Measurements from ENCODE around the gene CDH4. TPM values are rescaled to one million over a fixed set of nuclear protein-coding genes. Genes with fewer than 3 reads are reported as not detected.

The CDH4 gene
- total and polyA plus RNA-seq, 9 of the 15 experiments (the other 6 are each of a cell fraction or from before 2014, with no cell fraction given): 0.04 TPM; not detected in 8

DNA sequence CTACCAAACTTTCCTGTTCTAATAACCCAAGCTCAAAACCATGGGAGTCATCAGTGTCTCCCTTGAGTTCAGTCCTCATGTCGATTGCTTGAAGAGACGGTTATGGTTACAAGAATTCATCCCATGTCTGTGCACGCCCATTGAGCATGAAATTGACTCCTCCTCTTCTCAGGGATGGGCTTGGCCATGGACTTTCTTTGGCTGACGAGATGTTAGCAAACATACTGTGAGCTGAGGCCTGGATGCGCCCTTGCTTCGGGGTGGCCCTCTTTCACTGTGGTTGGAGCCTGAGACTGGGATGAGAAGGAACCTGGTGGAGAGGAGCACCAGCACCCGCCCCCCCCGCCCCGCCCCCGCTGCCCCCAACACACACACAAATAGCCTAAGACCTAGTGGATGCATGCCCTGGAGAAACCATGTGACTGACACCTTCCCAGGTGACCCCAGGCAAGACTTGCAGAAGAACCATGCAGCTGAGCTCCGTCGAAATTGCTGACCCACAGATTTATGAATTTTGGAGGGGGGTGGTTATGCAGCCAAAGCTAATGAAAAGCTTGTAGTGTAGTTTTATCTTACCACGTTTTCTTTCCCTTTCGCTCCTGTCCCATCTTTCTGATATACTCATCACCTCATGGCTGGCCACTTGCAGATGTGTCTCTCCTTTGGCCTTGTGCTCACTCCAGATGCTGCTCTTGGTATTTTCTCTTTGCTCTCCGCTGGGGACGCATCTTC lies 231.4 kb downstream of the CDH4 start (continued):
- no peak for TF ChIP-seq TOE1 (IDR thresholded peaks at IDR 0.05; ENCODE audit: borderline replicate concordance)
- TF ChIP-seq TOE1 (CRISPR knock-in tag; IDR thresholded peaks at IDR 0.05; ENCODE audit: borderline replicate concordance, low read depth): no peak
- no peak for TF ChIP-seq POLR2H (tag; IDR thresholded peaks at IDR 0.05; ENCODE audit: low read depth)
- no peak for TF ChIP-seq IFI16 (CRISPR knock-in tag; IDR thresholded peaks at IDR 0.05)
- no peak for TF ChIP-seq CXXC5 (CRISPR knock-in tag; IDR thresholded peaks at IDR 0.05)
- TF ChIP-seq MTF1 (CRISPR knock-in tag; IDR thresholded peaks at IDR 0.05; ENCODE audit: borderline replicate concordance): no peak
- TF ChIP-seq HIVEP1 (CRISPR knock-in tag; IDR thresholded peaks at IDR 0.05): no peak
- TF ChIP-seq JUN (IDR thresholded peaks at IDR 0.05; ENCODE audit: borderline replicate concordance, low read depth, low read length): no peak
- TF ChIP-seq JUN (CRISPR knock-in tag; IDR thresholded peaks at IDR 0.05; ENCODE audit: borderline replicate concordance): no peak
- no peak for TF ChIP-seq ETV5 (CRISPR knock-in tag; IDR thresholded peaks at IDR 0.05; ENCODE audit: low read depth)
- no peak for TF ChIP-seq CREB1 (IDR thresholded peaks at IDR 0.05)
- no peak for TF ChIP-seq CREB1 (CRISPR knock-in tag; IDR thresholded peaks at IDR 0.05)
- no peak for TF ChIP-seq MAFK (IDR thresholded peaks at IDR 0.05; ENCODE audit: low read length)
- TF ChIP-seq THRAP3 (IDR thresholded peaks at IDR 0.05; ENCODE audit: borderline replicate concordance): no peak
- no peak for TF ChIP-seq ZEB2 (IDR thresholded peaks at IDR 0.05)
